ENCODE results near the gene SLC7A5.

Gene SLC7A5

DNA sequence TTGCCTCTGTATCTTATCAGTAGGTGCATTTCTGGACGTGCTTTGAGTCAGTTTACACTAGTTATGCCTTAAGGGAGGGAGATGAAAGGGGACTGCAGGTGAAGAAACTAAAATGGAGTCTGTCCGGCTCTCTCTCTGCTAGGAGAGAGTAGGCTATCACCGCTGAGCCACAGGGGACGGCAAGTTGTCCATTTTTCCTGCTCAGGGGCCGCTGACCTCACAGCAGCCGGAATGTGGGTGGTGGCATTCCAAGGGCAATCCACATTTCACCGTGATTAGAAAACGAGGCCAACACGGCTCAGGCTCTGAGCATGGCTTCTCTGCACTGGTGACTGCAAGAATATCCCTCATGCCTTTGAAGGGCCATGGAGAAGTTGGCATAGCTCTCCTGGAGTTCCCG lies 84.5 kb downstream of the SLC7A5 start:
- Histone ChIP-seq H3K9me3 (ENCODE audit: severe bottlenecking) (peaks cover 3% of the 10 kb centered on the region), H3K4me1 (ENCODE audit: insufficient read depth, poor library complexity, severe bottlenecking) (peaks cover 14% of the 10 kb centered on the region), H3K27me3 (ENCODE audit: insufficient read depth, poor library complexity, severe bottlenecking) (no peaks in the 10 kb centered on the region), H3K27ac (ENCODE audit: poor library complexity, severe bottlenecking) (no peak overlapping the region), H3K36me3 (ENCODE audit: low read depth) (no peaks in the 10 kb centered on the region), H3K4me3 (ENCODE audit: severe bottlenecking) (no peak overlapping the region)
- TF ChIP-seq, protein P1, sequence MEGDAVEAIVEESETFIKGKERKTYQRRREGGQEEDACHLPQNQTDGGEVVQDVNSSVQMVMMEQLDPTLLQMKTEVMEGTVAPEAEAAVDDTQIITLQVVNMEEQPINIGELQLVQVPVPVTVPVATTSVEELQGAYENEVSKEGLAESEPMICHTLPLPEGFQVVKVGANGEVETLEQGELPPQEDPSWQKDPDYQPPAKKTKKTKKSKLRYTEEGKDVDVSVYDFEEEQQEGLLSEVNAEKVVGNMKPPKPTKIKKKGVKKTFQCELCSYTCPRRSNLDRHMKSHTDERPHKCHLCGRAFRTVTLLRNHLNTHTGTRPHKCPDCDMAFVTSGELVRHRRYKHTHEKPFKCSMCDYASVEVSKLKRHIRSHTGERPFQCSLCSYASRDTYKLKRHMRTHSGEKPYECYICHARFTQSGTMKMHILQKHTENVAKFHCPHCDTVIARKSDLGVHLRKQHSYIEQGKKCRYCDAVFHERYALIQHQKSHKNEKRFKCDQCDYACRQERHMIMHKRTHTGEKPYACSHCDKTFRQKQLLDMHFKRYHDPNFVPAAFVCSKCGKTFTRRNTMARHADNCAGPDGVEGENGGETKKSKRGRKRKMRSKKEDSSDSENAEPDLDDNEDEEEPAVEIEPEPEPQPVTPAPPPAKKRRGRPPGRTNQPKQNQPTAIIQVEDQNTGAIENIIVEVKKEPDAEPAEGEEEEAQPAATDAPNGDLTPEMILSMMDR (IDR thresholded peaks at IDR 0.05; ENCODE audit: poor library complexity, severe bottlenecking): no peak
- no peak for ATAC-seq (ENCODE audit: low read depth)
- DNase-seq (ENCODE audit: low spot score): no peak

DNA sequence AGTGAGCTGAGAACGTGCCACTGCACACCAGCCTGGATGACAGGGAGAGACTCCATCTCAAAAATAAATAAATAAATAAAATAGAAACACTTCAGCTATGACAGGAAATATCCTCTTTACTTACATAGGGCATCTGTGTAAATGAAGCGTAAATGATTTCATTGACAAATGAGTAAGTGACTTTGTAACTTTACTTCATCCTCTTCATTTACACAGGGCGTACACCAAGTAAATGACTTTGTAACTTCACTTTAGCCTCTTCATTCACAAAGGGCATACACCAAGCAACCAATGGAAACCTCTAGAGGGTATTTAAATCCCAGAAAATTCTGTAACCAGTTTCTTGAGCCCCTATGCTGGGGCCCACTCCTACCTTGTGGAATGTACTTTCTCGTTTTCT lies 87.3 kb downstream of the SLC7A5 start:
- ATAC-seq (ENCODE audit: low read depth): no peak
- TF ChIP-seq, protein P1 (IDR thresholded peaks at IDR 0.05; ENCODE audit: poor library complexity, severe bottlenecking): no peak
- Histone ChIP-seq H3K4me3 (ENCODE audit: severe bottlenecking) (no peak overlapping the region), H3K27ac (ENCODE audit: poor library complexity, severe bottlenecking) (peak overlapping the region; percentile 90), H3K9me3 (ENCODE audit: severe bottlenecking) (no peaks in the 10 kb centered on the region), H3K36me3 (ENCODE audit: low read depth) (no peaks in the 10 kb centered on the region), H3K4me1 (ENCODE audit: insufficient read depth, poor library complexity, severe bottlenecking) (peaks cover 25% of the 10 kb centered on the region), H3K27me3 (ENCODE audit: insufficient read depth, poor library complexity, severe bottlenecking) (no peaks in the 10 kb centered on the region)
- no peak for DNase-seq (ENCODE audit: low spot score)

DNA sequence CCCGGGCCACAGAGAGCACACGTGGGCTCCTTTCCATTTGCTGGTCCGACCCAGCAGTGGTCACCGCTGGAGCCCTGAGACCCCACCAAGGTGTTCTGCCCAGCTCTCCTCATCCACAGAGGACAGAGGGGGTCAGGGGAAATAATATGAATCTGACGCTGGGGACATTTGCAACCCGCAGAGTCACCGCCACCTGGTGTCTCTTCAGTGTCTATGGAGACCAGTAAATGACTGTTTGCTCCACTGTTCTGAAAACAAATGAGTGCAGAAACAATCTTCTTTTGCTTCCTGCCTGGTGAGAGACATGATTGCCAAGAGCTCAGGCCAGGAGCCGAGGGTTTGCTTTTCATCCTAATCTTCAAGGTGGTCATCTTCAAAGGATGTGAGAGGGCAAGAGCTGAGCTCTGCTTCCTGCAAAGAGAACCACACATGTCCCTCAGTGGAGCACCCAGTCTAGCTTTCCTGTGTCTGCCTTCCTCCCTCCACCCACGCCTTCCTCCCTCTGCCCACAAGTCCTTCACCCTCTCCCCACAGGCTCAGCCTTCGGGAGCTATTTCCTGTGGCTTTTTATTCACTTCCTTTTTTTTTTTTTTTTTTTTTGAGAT lies 88.8 kb downstream of the SLC7A5 start:
- no peak for ATAC-seq (ENCODE audit: low read depth)
- Histone ChIP-seq H3K27ac (ENCODE audit: poor library complexity, severe bottlenecking) (peak overlapping the region; percentile 90), H3K9me3 (ENCODE audit: severe bottlenecking) (no peaks in the 10 kb centered on the region), H3K27me3 (ENCODE audit: insufficient read depth, poor library complexity, severe bottlenecking) (no peaks in the 10 kb centered on the region), H3K36me3 (ENCODE audit: low read depth) (no peaks in the 10 kb centered on the region), H3K4me1 (ENCODE audit: insufficient read depth, poor library complexity, severe bottlenecking) (peaks cover 25% of the 10 kb centered on the region), H3K4me3 (ENCODE audit: severe bottlenecking) (no peak overlapping the region)
- DNase-seq (ENCODE audit: low spot score): no peak
- TF ChIP-seq, protein P1 (IDR thresholded peaks at IDR 0.05; ENCODE audit: poor library complexity, severe bottlenecking): no peak
